ENCODE data around the gene RABGGTA.

Gene RABGGTA

DNA sequence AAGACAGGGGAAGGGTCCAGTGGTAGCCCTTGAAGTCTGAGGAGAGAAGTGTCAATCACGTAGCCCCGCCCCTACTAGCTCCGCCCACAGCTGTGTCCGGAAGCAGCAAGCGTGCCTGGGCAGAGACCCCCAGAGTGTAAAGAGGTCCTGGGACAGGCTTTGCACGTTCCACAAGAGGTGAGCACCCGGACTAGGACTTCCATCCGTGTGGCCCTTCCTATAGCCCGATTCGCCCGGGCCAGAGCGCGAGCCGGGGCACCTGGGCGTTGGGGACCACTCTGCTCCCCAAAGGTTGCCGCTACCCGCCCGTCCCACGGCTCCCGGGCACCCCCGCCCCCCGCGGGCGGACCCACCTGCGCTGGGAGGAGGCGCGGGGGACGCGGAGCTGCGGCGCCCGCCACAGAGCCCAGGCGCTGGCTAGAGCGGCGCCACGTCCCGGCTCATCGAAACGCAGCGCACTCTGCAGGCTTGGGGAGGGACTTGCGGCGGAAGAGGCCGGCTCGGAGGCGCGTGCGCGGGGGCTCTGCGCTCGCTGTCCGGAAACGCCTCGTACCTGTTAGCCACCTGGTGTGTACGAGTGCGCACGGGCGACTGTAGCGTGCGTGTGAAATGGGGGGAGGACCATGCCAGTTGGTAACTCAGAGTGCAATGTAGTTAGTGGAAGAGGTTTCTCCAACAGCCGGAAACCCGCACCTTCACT, at the start of gene RABGGTA:
Gene RABGGTA, minus strand, starts transcription at position 464 of the 700 bp plus-strand sequence. CDS start 482 bp downstream, outside the sequence.
- DNase-seq, result peak; percentile 95

GRCh38 chr14:24317141-24317928, 45.9 kb upstream of the RABGGTA start:
- DNase-seq, result no peak

DNA sequence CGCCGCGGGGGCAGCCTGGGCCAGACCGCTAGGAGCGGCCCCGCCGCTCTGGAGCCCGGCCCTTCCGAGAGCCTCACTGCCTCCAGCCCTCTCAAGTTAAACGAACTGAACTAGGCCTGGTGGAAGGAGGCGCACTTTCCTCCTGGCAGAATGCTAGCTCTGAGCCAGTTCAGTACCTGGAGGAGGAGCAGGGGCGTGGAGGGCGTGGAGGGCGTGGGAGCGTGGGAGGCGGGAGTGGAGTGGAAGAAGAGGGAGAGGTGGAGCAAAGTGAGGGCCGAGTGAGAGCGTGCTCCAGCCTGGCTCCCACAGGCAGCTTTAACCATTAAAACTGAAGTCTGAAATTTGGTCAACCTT, 45.2 kb upstream of the RABGGTA start:
- no peak for DNase-seq

DNA sequence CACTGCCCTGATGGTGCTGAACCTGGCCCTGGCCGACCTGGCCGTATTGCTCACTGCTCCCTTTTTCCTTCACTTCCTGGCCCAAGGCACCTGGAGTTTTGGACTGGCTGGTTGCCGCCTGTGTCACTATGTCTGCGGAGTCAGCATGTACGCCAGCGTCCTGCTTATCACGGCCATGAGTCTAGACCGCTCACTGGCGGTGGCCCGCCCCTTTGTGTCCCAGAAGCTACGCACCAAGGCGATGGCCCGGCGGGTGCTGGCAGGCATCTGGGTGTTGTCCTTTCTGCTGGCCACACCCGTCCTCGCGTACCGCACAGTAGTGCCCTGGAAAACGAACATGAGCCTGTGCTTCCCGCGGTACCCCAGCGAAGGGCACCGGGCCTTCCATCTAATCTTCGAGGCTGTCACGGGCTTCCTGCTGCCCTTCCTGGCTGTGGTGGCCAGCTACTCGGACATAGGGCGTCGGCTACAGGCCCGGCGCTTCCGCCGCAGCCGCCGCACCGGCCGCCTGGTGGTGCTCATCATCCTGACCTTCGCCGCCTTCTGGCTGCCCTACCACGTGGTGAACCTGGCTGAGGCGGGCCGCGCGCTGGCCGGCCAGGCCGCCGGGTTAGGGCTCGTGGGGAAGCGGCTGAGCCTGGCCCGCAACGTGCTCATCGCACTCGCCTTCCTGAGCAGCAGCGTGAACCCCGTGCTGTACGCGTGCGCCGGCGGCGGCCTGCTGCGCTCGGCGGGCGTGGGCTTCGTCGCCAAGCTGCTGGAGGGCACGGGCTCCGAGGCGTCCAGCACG, 44.6 kb upstream of the RABGGTA start:
- DNase-seq, result no peak

DNA sequence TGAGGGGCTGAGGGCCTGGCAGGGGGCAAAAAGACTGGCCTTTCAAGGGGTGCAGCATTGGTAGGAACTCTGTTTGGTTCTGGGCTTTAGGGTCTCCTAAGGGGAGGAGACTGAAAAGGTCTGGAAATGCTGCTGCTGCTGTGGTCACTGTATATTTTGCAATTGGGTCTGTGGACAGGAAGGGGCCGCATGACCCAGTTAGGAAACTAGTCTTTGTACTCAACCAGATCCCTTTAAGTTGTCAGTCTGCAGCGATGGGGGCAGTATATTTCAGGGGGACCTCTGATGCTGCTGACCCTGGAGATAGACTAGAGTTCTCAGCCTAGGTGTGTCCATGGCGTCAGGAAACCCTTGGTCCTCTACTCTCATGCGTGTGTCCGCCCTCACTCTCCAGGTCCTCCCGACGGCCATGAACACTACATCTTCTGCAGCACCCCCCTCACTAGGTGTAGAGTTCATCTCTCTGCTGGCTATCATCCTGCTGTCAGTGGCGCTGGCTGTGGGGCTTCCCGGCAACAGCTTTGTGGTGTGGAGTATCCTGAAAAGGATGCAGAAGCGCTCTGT, 43.9 kb upstream of the RABGGTA start:
- no peak for DNase-seq

DNA sequence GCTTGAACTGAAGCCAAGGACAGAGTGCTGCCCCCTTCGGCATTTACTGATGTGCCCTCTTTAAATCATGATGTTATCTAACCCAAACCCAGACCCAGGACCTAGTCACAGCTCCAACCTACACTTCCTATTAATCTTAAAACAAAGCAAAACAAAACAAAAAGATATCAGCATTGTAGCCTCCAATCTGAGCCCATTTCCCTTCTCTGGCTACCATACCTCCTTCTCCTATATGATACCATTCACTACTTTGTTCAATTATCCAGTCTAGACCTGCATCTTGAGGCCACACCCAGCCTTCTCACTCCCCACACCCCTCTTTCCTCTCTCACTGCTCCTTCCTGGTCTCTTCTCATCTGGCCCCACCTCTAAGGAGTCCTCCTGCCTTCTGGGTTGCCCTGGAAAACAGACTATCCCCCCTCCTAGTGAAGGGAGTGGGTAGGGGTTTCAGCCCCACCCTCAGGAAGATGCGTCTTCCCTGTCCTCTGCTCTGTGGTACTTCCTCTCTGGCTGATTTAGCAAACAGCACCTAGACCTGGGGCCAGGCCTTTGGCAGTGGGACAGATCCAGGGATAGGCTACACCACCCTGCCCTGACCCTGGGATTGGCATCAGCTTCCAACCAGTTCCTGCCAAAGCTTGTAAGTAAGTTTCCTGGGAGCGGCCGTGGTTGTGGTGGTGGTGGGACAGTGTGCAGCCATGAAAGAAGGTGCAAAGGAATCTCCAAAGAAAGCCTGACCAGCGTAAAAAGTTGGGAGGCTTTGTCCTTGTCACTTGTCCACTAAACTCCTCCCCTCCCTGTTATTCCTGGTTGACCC, 43.2 kb upstream of the RABGGTA start:
- no peak for DNase-seq

GRCh38 chr14:24313913-24314312, 42.5 kb upstream of the RABGGTA start:
- DNase-seq, result no peak

DNA sequence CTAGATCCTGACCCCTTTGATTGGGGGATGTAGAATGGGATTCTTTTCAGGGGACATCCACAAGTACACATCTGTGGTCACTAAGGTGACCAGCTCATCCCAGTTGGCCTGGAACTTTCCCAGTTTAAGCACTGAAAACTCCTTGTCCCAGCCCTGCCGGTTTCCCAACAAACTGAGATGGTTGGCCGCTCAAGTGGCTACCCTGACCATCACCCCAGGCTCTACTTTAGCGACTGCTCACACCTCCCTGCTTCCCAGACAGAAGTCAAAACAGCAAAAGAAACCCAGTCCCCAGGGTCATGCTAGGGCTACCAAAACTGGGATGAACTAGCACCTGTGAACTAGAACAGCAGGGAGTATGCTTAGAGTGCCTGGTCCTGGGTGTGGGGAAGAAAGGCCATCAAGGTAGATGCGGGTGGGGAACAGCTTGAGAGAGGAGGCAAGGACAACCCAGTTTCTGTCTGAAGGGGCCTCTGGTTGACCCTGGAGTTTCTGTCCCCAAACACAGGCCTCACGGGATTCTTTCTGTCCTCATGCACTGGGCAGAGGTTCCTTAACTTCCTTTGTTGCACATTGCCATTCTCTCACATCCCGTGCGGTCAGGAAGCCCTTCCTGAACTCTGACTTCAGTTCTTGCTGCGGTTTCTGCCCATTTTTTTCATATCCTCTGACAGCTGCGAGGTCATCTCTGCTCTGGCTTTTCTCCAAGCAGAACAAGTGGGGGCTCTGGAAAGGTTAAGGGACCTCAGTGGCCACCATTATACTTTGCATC, 41.5 kb upstream of the RABGGTA start:
- DNase-seq, result no peak

GRCh38 chr14:24311837-24312615, 40.6 kb upstream of the RABGGTA start:
- no peak for DNase-seq

DNA sequence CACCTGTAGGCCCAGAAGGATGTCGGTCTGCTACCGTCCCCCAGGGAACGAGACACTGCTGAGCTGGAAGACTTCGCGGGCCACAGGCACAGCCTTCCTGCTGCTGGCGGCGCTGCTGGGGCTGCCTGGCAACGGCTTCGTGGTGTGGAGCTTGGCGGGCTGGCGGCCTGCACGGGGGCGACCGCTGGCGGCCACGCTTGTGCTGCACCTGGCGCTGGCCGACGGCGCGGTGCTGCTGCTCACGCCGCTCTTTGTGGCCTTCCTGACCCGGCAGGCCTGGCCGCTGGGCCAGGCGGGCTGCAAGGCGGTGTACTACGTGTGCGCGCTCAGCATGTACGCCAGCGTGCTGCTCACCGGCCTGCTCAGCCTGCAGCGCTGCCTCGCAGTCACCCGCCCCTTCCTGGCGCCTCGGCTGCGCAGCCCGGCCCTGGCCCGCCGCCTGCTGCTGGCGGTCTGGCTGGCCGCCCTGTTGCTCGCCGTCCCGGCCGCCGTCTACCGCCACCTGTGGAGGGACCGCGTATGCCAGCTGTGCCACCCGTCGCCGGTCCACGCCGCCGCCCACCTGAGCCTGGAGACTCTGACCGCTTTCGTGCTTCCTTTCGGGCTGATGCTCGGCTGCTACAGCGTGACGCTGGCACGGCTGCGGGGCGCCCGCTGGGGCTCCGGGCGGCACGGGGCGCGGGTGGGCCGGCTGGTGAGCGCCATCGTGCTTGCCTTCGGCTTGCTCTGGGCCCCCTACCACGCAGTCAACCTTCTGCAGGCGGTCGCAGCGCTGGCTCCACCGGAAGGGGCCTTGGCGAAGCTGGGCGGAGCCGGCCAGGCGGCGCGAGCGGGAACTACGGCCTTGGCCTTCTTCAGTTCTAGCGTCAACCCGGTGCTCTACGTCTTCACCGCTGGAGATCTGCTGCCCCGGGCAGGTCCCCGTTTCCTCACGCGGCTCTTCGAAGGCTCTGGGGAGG, 39.5 kb upstream of the RABGGTA start, which contains the start of gene LTB4R:
Gene LTB4R, plus strand, starts transcription at position 857 of the 959 bp plus-strand sequence. CDS start 4,150 bp downstream, outside the sequence.
- DNase-seq, result no peak

GRCh38 chr14:24310265-24310645, 38.9 kb upstream of the RABGGTA start:
- no peak for DNase-seq

DNA sequence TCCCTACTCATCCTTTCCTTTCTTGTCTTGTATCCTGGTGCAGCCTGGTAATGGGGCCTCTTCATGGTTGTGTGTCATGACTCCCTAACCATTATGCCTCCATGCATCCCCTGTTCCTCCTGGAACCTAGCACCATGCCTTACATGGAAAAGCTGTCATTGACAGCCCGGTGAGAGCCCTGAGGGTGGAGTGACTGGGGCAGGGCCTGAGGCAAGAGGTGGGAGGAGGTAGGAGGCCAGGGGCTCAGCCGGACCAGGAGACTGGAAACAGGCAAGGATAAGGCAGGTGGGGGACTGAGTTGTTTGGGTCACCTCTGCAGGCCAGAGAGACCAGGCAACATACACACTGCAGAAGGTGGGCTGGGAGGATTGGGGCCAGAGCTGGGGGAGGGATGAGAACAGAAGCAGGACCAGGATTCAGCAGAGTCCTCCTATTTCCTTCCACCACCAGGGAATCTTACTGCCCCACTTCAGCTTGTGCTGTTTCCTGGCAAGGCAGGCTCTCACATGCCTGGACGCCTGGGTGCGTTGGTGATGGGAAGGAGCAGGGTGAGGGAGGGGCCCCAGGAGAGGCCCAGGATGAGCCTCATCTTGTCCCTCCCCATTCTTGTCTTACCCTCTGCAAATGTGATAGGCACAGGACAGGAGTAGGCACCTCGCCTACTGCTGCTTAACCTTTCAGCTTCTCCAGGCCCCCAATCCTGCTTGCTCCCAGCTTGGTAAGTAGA, 38.3 kb upstream of the RABGGTA start, which contains the start of gene LTB4R2:
Gene LTB4R2, plus strand, starts transcription at position 603 of the 727 bp plus-strand sequence. CDS start 525 bp downstream, outside the sequence.
- DNase-seq, result no peak

- DNase-seq, result no peak
These were observed 37.1 kb upstream of the RABGGTA start for GRCh38 chr14:24308342-24309124.

- DNase-seq, result peak; percentile 22
These were observed 36.4 kb upstream of the RABGGTA start, which contains the start of gene CIDEB for GRCh38 chr14:24307575-24308341. Gene CIDEB, minus strand, starts transcription at chr14:24307977. Its CDS starts 119 bp downstream, at chr14:24307858.

- DNase-seq, result no peak
These were observed 35.8 kb upstream of the RABGGTA start for GRCh38 chr14:24307156-24307574.

GRCh38 chr14:24304019-24304387, 32.6 kb upstream of the RABGGTA start:
- DNase-seq, result no peak

Data from NCI-H2227 treated with DMSO at 0.1 percent for 48 hours (cell line).